ENCODE results near the gene NPL. TPM values are rescaled to one million over a fixed set of nuclear protein-coding genes. Genes with fewer than 3 reads are reported as not detected.

The NPL gene
- polyA plus RNA-seq, 1 of the 3 experiments (the other 2 are of a cell fraction): 1.5 TPM

DNA sequence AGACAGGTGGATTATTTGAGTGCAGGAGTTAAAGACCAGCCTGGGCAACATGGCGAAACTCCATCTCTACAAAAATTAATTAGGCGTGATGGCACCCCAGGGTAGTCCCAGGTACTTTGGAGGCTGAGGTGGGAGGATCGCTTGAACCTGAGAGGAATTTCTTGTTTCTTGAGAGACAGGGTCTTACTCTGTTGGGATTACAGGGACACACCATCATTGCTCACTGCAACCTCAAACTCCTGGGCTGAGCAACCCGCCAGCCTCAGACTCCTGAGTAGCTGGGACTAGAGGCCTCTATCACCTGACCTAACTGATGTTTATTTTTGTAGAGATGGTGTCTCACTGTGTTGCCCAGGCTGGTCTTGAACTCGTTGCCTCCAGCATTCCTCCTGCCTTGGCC, 74.4 kb downstream of the NPL start:
- Histone ChIP-seq H3K9me3 (no peaks in the 10 kb centered on the region), H3K9me2 (no peaks in the 10 kb centered on the region), H3K27ac (ENCODE audit: low read depth in 2 of 2, low read length in 1 of 2) (no peak overlapping the region), H3K27me3 (ENCODE audit: insufficient read depth) (no peaks in the 10 kb centered on the region), H3K4me2 (no peak overlapping the region), H3F3A (replicated peaks; ENCODE audit: insufficient read depth) (peaks cover 27% of the 10 kb centered on the region), H3K9ac (no peak overlapping the region), H3K36me3 (replicated peaks in 1 of 2; ENCODE audit: control insufficient read depth in 1 of 2, insufficient read depth in 2 of 2, low read length in 1 of 2) (peaks cover 99 to 100% of the 10 kb centered on the region in 2 experiments), H4K20me1 (ENCODE audit: insufficient read depth) (peaks cover 20% of the 10 kb centered on the region), H3K4me1 (ENCODE audit: control insufficient read depth in 1 of 2, insufficient read depth in 2 of 2, low read depth in 1 of 2, low read length in 1 of 2) (peaks cover 0 to 7% of the 10 kb centered on the region in 2 experiments; a peak in 1 of 4 replicates), H2AFZ (ENCODE audit: low read depth) (no peak overlapping the region), H3K4me3 (ENCODE audit: low read depth in 2 of 2, low read length in 1 of 2) (no peak overlapping the region), H3K79me2 (ENCODE audit: insufficient read depth) (peaks cover 80% of the 10 kb centered on the region)
- ChIA-PET CTCF (no interaction called here), POLR2A (no interaction called here)
- TF ChIP-seq, protein P1, sequence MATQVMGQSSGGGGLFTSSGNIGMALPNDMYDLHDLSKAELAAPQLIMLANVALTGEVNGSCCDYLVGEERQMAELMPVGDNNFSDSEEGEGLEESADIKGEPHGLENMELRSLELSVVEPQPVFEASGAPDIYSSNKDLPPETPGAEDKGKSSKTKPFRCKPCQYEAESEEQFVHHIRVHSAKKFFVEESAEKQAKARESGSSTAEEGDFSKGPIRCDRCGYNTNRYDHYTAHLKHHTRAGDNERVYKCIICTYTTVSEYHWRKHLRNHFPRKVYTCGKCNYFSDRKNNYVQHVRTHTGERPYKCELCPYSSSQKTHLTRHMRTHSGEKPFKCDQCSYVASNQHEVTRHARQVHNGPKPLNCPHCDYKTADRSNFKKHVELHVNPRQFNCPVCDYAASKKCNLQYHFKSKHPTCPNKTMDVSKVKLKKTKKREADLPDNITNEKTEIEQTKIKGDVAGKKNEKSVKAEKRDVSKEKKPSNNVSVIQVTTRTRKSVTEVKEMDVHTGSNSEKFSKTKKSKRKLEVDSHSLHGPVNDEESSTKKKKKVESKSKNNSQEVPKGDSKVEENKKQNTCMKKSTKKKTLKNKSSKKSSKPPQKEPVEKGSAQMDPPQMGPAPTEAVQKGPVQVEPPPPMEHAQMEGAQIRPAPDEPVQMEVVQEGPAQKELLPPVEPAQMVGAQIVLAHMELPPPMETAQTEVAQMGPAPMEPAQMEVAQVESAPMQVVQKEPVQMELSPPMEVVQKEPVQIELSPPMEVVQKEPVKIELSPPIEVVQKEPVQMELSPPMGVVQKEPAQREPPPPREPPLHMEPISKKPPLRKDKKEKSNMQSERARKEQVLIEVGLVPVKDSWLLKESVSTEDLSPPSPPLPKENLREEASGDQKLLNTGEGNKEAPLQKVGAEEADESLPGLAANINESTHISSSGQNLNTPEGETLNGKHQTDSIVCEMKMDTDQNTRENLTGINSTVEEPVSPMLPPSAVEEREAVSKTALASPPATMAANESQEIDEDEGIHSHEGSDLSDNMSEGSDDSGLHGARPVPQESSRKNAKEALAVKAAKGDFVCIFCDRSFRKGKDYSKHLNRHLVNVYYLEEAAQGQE (IDR thresholded peaks at IDR 0.05; ENCODE audit: low read depth, low read length): no peak
- TF ChIP-seq, protein P2, sequence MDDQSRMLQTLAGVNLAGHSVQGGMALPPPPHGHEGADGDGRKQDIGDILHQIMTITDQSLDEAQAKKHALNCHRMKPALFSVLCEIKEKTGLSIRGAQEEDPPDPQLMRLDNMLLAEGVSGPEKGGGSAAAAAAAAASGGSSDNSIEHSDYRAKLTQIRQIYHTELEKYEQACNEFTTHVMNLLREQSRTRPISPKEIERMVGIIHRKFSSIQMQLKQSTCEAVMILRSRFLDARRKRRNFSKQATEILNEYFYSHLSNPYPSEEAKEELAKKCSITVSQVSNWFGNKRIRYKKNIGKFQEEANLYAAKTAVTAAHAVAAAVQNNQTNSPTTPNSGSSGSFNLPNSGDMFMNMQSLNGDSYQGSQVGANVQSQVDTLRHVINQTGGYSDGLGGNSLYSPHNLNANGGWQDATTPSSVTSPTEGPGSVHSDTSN (IDR thresholded peaks at IDR 0.05): no peak
- TF ChIP-seq TCF12 (IDR thresholded peaks at IDR 0.05) (no peak), RFX5 (IDR thresholded peaks at IDR 0.05; ENCODE audit: low read length) (no peak), SIN3A (IDR thresholded peaks at IDR 0.05; ENCODE audit: borderline replicate concordance, low read depth, low read length) (no peak), GABPA (IDR thresholded peaks at IDR 0.05; ENCODE audit: low read depth) (no peak), ELF1 (IDR thresholded peaks at IDR 0.05) (no peak), RCOR1 (IDR thresholded peaks at IDR 0.05; ENCODE audit: low read length) (no peak), YY1 (IDR thresholded peaks at IDR 0.05; ENCODE audit: low read depth) (no peak), EZH2phosphoT487 (IDR thresholded peaks at IDR 0.05; ENCODE audit: borderline replicate concordance, low read depth) (no peak), CHD2 (IDR thresholded peaks at IDR 0.05; ENCODE audit: low read length, partially characterized antibody) (no peak), POLR2AphosphoS5 (IDR thresholded peaks at IDR 0.05; ENCODE audit: low read depth, low read length) (no peak)
- TF ChIP-seq, protein P3, sequence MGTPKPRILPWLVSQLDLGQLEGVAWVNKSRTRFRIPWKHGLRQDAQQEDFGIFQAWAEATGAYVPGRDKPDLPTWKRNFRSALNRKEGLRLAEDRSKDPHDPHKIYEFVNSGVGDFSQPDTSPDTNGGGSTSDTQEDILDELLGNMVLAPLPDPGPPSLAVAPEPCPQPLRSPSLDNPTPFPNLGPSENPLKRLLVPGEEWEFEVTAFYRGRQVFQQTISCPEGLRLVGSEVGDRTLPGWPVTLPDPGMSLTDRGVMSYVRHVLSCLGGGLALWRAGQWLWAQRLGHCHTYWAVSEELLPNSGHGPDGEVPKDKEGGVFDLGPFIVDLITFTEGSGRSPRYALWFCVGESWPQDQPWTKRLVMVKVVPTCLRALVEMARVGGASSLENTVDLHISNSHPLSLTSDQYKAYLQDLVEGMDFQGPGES (IDR thresholded peaks at IDR 0.05; ENCODE audit: low read depth, low read length): no peak
- DNase-seq: no peak
- WGBS (ENCODE audit: low lambda C conversion rate): 94% methylated on average over 5 of the region's 5 CpGs
